IPS-18c (cell line): ENCODE results near the gene PPP1R12B.
"Not testable (repeated sequence)": the region's sequence is repeated elsewhere in the genome, so short reads cannot be mapped to it uniquely, and the experiment has no call there.

Source experiments
- H3K4me3 ChIP-seq: 2 replicates; pipeline ENCODE4 v1.7.0; 2013; ENCODE audit warnings: low read depth, mild to moderate bottlenecking, low read length, moderate library complexity; ENCODE audit not compliant: insufficient read depth
- H3K9me3 ChIP-seq: one replicate; pipeline ENCODE4 v1.6.1; 2013; ENCODE audit warnings: mild to moderate bottlenecking, low read length, moderate library complexity; ENCODE audit not compliant: control insufficient read depth, insufficient read depth

The PPP1R12B gene

DNA sequence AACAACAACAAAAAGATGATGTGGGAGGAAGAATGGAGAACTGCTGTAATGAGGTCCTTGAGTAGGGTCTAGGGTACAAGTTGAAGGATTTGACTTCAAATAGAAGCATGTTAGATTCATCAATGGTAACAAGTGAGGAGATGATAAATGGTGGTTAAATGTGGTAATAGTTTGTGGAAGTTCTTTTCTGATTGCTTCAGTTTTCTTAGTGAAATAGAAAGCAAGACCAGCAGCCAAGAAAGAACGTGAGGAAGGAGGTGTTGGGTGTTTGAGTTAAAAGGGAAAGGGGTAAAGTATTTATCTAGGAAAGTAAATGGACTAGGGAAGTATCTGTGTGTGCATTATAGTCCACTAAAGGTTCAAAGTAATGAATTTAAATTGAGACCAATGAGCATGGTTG lies 177.6 kb downstream of the PPP1R12B start:
- not testable (repeated sequence) for H3K4me3 ChIP-seq, H3K9me3 ChIP-seq

DNA sequence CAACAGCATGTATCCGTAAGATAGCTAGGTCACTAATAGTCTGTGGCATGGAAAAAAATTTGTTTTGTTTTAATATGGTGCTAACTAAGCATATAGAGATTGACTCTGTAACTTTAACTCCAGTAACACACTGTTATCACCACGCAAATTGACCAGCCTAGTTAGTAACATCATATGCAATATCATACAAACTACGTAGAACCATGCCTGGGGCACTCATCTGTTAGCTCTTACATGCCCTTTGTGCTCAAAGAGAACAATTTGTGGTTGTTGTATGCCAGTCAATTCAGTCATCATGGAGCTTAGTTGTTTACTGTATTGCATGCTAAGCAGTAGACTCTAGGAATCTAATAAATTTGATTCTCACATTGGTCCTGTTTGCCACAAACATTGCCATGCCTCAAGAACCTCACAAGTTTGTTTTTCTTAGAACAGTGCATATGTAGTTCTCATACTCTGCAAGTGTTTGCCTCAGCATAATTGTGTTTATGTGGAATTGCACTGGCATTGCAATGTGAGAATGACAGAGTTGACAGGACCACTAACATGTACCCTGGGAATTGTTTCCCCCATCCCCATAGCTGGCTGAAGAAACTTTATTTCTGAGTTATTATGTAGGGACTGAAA lies 179.7 kb downstream of the PPP1R12B start:
- not testable (repeated sequence) for H3K4me3 ChIP-seq

DNA sequence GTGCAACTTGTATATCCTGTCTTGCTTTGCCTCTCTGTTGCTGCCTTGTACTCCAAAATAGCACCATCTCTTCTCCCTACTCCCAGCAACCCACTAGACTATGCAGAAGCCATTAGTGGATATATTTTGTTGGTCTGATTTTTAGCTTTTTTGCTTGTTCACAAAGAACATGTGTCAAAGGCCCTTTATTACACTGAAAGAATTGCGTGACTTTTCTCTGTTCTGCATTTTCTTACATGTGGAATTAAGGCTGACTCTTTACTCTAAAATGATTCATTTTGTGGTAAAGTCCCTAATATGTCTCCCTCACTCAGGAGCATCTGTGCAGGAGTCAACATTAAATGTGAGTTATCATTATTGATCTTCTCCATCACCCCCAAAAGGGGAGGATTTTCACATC lies 182.2 kb downstream of the PPP1R12B start:
- not testable (repeated sequence) for H3K4me3 ChIP-seq, H3K9me3 ChIP-seq

More for the DNA sequence above, 179.7 kb downstream of the PPP1R12B start:
- H3K9me3 ChIP-seq = not testable (repeated sequence)

DNA sequence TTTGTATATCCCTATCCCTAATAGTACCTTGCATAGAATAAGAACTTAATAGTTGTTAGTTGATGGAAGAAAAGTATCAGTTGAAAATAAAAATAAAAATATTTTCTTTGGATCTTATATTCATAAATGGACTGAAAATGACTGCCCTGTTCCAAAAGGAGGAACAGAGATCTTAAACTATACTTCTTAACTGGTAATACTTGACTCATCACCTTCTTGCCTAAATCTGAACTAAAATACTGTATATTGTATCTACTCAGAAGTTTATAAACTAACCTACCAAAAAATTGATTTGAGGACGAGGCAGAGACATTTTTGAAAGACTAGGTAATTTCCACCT lies 182.9 kb downstream of the PPP1R12B start:
- Histone ChIP-seq H3K4me3 (no peak overlapping the region), H3K9me3 (no peaks in the 10 kb centered on the region)

DNA sequence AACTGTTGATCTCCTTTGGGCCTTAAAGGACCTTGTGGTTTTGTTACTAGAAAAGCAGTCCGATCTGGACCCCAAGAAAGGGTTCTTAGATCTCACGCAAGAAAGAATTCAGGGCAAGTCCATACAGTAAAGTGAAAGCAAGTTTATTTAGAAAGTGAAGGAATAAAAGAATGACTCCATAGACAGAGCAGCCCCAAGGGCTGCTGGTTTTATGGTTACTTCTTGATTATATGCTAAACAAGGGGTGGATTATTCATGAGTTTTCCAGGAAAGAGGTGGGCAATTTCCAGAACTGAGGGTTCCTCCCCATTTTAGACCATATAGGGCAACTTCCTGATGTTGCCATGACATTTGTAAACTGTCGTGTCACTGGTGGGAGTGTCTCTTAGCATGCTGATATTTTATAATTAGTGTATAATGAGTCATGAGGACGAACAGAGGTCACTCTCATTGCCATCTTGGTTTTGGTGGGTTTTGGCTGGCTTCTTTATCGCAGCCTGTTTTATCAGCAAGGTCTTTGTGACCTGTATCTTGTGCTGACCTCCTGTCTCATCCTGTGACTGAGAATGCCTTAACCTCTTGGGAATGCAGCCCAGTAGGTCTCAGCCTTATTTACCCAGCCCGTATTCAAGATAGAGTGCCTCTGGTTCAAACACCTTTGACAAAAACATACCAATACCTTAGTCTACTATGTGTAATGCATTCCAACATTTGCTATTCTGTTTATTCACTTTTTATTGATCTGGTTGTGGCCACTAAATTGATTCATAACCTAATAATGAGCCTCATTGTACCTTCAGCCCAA lies 183.5 kb downstream of the PPP1R12B start:
- H3K9me3 ChIP-seq, H3K4me3 ChIP-seq: not testable (repeated sequence)

DNA sequence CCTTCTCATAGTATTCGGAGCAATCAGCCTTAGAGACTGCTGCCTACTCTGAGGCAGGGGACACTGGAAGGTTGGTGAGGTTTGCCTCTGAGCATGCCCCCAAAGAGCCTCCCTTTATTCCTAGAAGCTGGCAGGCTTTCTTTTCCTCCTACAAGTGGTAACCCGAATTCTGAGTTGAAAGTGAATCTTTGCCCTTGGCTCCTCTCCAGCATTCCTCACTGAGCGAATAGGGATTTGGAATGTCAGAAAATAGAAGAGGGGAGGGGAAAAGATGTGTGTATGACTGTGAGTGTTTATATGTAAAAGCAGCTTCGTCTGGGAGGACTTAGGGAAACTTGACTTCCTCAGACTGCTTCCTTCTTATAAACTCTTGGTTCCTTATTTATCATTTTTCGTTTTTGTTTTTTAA lies 190.7 kb downstream of the PPP1R12B start:
- not testable (repeated sequence) for H3K4me3 ChIP-seq, H3K9me3 ChIP-seq

DNA sequence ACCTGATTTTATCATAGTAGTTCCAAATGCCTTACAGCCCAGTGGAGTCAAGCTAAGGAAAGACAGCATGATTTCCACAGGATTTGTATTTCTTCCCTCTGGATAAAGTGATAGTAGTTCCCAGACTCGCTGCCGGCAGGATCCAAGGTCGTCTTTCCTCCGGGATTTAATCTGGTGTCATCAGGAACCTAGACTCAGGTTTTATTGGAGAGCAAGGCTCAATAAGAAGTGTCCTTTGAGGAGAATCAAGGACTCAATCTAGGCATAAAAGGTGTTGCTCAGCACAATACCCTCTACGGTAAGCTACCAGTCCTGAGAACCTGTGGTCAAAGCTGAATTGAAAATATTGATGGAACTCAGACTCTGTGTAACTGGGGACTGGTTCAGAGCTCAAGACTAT lies 191.1 kb downstream of the PPP1R12B start:
- not testable (repeated sequence) for H3K9me3 ChIP-seq, H3K4me3 ChIP-seq

DNA sequence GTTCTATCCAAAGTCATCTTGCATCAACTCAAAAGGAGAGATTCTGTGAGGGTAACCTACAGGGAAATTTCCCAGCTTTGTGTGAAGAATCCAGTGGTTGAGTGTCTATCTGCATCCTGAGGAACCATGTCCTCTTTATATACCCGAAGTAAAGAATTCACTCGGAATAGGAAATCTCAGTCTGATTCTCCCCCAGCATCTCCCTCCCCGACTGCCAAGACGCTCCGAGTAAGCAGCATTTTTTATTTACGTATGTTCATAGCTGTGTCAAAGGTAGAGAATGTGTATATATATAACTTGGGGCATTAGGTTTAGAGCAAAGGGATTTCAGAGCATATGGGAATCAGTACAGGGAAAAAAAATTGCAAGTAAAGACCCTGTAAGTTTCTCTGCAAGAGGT lies 191.5 kb downstream of the PPP1R12B start:
- Histone ChIP-seq H3K9me3 (no peaks in the 10 kb centered on the region), H3K4me3 (no peak overlapping the region)

DNA sequence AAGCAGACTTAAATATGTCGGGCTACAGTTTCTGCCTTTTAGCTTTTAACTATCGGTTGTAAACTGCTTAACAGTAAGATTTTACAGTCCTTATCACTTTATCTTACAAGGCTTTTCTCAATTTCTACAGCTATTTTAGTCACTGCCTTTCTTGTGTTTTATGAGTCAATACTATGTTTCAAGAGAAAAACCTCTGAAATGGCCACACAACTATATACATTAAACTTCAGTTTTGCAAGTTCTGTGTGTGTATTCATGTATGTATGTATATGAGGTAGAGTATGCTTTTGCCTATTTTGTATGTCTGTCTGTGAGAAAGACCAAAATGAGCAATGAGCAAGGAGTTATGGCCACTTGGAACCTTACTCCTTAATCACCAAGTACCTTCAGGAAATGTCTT lies 191.9 kb downstream of the PPP1R12B start:
- Histone ChIP-seq H3K9me3 (no peaks in the 10 kb centered on the region), H3K4me3 (no peak overlapping the region)

DNA sequence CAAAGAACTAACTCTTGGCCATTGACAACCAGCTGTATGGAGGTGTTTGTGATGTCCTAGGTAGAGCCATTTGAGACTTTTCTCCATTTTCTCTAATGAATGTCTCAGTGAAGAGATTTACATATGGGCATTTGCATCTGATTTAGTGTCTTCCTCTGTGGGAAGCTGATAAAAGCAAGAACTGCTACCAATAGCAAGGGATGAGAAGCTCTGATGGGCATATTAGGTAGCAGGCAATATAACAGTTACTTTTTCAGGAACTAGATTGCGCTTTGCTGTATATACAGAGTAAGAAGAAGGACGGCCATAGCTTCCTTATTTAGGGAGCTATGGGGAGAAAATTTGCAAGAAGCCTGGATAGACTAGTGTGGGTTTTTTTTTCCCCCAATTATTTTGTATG lies 192.4 kb downstream of the PPP1R12B start:
- not testable (repeated sequence) for H3K4me3 ChIP-seq, H3K9me3 ChIP-seq

DNA sequence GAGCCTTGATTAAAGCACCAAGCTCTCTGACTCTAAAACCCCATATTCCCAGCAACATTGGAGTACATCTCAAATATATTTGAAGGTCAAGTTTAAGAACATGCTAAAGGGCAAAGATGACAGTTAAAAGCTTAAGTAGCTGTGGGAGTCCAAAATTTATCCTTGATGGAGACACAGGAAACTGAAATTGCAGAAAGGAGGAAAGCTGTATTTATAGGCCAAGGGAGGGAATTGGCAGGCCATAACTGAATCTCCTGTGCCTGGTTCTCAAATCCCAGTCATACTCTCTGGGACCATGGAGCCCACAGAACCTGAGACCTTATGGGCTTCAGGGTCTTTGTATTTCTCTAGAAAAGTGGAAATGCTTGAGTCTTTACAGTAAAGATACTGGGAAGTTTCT lies 193.9 kb downstream of the PPP1R12B start:
- H3K9me3 ChIP-seq, H3K4me3 ChIP-seq: not testable (repeated sequence)

DNA sequence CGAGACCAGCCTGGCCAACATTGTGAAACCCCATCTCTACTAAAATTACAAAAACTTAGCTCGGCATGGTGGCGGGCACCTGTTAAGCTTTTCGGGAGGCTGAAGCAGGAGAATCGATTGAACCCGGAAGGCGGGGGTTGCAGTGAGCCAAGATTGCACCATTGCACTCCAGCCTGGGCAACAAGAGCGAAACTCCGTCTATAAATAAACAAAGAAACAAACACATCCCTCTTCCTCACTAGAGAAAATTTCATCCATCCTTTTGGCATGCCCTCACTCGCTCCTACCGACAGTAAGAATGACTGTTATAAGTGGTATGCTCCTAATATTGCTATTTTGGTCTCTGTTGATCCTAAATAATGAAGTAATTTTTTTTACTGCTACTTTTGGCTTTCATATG lies 195.0 kb downstream of the PPP1R12B start:
- not testable (repeated sequence) for H3K9me3 ChIP-seq, H3K4me3 ChIP-seq

DNA sequence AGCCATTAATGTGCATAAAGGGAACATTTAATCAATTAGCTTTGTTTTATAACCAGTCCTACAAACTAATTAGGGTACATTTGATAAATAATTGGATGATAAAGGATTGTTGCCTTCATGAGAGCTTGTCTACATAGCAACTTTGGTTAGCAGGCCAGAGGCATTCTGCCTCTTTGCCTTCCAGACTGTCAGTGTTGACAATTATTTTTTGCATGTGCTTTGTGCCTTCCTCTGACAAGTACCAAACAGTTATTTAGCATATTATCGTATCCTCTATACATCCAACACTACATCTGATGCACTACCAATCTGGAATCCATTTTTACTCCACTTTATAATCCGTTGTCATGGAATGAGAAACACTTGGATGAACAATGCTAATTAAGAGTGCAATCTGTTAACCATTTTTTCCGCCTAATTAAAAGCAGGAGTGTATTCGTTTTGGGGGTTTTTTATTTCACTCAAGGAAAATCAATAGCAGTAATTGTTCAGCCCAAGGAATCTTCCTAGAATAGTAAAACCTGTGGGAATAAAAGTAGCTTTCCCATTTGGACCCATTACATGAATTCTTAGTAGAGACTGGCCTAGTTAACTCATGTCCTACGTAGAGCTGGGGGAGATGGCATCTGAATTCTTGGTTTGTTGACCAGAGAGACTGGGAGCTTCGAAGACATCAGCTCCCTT lies 196.4 kb downstream of the PPP1R12B start:
- H3K9me3 ChIP-seq, H3K4me3 ChIP-seq: not testable (repeated sequence)

DNA sequence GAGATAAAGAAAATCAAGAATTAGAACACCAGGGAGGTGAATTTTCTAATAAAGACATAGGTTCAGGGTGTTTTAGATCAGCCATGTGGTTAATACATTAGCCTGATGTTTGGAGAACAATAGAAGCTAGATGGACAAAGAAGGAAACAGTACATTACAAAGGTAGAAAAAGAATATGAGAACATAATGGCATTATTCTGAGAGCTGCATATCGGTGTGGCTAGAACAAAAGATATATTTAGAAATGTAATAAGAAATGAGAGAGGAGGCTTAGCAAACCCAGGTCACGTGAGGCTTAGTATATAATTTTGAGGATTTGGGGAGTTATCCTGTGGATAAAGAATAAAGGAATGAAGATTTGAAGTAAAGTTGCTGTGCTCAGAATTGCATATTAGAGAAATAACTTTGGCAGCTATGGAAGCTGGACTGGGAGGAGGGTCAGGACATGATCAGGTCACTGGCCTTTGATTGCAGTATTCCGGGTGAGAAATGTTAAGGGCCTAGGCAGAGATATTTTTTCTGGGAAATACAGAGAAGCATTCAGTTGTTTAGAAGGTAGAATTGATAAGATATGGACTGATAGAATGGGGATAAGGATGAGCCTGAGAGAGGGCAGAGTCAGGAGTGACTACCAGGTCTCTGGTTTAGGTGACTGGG lies 197.3 kb downstream of the PPP1R12B start:
- H3K9me3 ChIP-seq, H3K4me3 ChIP-seq: not testable (repeated sequence)

DNA sequence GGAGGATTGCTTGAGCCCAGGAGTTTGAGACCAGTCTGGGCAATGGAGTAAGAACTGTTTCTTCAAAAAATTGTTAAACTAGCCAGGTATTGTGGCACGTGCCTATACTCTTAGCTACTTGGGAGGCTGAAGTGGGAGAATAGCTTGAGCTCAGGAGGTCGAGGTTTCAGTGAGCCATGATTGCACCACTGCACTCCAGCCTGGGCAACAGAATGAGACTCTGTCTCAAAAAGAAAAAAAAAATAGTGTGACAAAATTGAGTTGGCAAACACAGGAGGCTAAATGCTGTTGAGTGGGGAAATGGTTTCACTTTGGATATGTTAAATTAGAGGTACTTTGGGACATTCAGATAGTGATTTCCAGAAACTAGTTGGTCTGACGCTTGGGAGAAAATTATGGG lies 197.9 kb downstream of the PPP1R12B start:
- not testable (repeated sequence) for H3K9me3 ChIP-seq

DNA sequence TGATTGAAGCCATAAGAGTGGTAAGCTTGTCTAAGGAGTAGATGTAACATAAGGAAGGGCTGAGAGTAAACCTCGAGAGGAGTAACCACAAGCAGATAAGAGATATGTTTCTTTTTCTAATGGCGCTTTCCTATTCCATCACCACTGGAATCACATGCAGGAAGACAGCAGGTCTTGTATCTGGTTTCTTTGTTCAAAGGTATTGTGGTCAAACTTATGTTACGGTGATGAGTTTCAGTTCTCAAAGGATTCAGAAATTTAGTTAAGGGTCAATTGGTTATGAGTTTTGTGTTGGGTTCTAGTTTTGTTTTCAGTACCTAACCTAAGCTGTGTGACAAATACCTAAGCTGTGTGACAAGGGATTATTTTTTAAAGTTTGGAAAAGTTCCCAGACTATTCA lies 198.3 kb downstream of the PPP1R12B start:
- not testable (repeated sequence) for H3K9me3 ChIP-seq, H3K4me3 ChIP-seq

More for the DNA sequence above, 197.9 kb downstream of the PPP1R12B start:
- H3K4me3 ChIP-seq = not testable (repeated sequence)

DNA sequence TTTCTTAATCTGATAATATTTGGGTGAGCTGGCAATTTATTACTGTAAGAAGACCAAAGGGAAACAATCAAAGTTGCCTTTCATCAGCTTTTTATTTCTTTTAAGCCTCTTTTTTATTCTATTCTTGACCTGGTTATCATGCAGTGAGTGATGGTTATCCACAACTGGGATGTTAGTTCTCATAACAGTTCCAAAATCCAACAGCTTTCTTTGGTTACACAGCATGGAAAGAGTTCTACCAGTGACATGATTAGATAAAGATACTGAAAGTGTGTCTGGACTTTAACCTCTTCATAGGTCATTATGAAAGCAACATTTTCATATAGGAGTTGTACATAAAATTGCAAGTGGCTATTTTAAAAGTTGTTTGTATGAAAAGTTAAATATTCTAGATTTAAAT lies 198.7 kb downstream of the PPP1R12B start:
- H3K9me3 ChIP-seq = no peaks in the 10 kb centered on the region

DNA sequence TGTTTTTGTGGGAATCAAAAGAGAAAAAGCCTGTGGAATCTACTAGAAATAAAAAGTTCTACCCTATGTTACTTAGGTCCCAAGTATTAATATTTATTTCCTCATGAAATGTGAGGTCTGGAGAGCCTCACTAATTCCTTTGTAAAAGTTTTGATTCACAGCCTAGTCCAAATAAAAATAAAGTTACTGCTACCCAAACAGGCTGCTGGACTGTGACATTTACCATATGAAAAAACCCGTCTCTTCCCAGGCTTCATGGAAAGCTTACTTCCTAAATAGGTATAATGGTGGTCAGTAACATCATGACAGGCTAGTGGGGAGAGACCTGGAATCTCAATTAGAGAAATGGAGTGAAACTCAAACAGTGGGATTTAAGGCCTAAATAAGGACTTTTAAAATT lies 201.6 kb downstream of the PPP1R12B start:
- H3K4me3 ChIP-seq, H3K9me3 ChIP-seq: not testable (repeated sequence)

More for the DNA sequence above, 198.7 kb downstream of the PPP1R12B start:
- H3K4me3 ChIP-seq = no peak overlapping the region
